ENCODE measurements around the gene COX5A. TPM values are rescaled to one million over a fixed set of nuclear protein-coding genes. Genes with fewer than 3 reads are reported as not detected.

COX5A gene
- total RNA-seq, 4 donors from 2014 or later = 114 to 130 (median 122) TPM

DNA sequence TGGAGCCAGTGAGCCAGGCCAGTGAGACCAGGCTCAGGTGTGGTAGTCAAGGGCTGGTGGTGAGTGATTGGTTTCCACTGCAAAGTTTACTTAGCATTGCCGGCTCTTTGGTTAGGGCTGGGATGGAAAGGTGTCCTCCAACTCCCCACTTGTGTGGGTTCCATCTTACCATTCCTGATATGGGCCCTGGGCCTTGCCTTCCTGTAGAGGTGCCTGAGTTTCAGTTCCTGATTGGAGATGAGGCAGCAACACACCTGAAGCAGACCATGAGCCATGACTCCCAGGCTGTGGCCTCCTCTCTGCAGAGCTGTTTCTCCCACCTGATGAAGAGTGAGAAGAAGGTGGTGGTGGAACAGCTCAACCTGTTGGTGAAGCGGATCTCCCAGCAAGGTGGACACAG is 44.9 kb downstream of the COX5A start:
- TF ChIP-seq POLR2AphosphoS5 (IDR thresholded peaks at IDR 0.05) (no peak), POLR2A (IDR thresholded peaks at IDR 0.05) (no peak), EP300 (IDR thresholded peaks at IDR 0.05) (no peak)
- TF ChIP-seq, protein P1, sequence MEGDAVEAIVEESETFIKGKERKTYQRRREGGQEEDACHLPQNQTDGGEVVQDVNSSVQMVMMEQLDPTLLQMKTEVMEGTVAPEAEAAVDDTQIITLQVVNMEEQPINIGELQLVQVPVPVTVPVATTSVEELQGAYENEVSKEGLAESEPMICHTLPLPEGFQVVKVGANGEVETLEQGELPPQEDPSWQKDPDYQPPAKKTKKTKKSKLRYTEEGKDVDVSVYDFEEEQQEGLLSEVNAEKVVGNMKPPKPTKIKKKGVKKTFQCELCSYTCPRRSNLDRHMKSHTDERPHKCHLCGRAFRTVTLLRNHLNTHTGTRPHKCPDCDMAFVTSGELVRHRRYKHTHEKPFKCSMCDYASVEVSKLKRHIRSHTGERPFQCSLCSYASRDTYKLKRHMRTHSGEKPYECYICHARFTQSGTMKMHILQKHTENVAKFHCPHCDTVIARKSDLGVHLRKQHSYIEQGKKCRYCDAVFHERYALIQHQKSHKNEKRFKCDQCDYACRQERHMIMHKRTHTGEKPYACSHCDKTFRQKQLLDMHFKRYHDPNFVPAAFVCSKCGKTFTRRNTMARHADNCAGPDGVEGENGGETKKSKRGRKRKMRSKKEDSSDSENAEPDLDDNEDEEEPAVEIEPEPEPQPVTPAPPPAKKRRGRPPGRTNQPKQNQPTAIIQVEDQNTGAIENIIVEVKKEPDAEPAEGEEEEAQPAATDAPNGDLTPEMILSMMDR (IDR thresholded peaks at IDR 0.05) = no peak
- H3K36me3 ChIP-seq = peaks cover 30% of the 10 kb centered on the region
- H3K4me3 ChIP-seq = no peak overlapping the region
- 94% methylated on average over 2 of the region's 2 CpGs for WGBS
- no peaks in the 10 kb centered on the region for H3K9me3 ChIP-seq
- no peak overlapping the region for H3K27ac ChIP-seq
- no peak for DNase-seq (ENCODE audit: low spot score in 2 of 2)
- no peaks in the 10 kb centered on the region for H3K27me3 ChIP-seq
- peaks cover 28% of the 10 kb centered on the region for H3K4me1 ChIP-seq

DNA sequence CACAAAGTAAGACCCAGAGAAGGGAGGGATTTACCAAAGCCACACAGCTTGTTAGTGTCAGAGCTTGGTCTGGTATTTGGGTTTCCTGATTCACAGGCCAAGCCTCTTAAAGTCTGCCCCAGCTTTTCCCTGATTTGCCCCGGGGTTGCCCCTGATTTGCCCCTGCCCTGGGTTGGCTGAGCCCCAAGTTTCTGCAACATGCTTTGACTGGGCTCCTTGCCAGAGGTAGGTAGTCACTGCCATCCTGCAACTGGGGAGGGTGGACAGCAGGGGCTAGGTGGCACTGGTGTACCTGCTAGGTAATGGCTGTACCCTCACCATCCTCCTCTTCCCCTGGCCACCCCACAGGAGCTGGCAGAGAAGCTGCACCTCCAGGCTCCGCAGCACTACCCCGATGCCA is 45.6 kb downstream of the COX5A start:
- TF ChIP-seq POLR2AphosphoS5 (IDR thresholded peaks at IDR 0.05) (no peak), POLR2A (IDR thresholded peaks at IDR 0.05) (no peak), EP300 (IDR thresholded peaks at IDR 0.05) (no peak)
- TF ChIP-seq, protein P1 (IDR thresholded peaks at IDR 0.05) = no peak
- H3K27me3 ChIP-seq = no peaks in the 10 kb centered on the region
- WGBS = 78% methylated on average over 3 of the region's 3 CpGs
- peaks cover 28% of the 10 kb centered on the region for H3K4me1 ChIP-seq
- no peaks in the 10 kb centered on the region for H3K9me3 ChIP-seq
- H3K36me3 ChIP-seq = peaks cover 24% of the 10 kb centered on the region
- no peak overlapping the region for H3K4me3 ChIP-seq
- H3K27ac ChIP-seq = no peak overlapping the region
- no peak for DNase-seq (ENCODE audit: low spot score in 2 of 2)

DNA sequence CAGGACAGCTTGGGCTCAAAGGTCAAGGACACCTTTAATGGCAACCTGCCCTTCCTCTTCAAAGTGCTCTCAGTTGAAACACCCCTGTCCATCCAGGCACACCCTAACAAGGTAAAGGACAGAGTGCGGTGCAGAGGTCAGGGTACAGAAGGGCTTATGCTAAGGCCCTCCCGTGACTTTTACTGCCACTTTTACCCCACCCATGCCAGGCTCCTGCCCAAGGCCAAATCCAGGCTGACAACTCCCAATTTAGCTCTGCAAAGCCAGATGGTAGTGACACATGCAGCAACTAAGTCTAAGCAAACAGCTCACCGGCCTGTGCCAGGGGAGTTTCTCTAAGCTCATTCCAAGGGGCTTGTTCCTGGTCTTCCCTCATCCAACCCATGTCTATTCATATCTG is 46.4 kb downstream of the COX5A start:
- peaks cover 28% of the 10 kb centered on the region for H3K4me1 ChIP-seq

DNA sequence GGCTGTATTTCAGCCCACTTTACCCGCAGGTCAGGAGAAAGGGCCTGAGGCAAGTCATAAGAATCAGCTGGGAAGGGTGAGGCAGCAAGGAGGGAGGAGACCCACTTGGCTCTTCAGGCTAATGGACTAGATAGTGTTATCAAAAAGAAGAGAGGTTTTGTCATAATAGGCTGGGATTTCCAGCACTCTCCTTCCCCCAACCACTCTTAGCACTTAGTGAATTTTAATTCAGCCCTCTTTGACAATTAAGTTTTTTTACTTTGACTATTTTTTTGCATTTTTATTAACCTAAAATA is 47.3 kb downstream of the COX5A start:
- Histone ChIP-seq H3K9me3 (no peaks in the 10 kb centered on the region), H3K36me3 (peaks cover 21% of the 10 kb centered on the region), H3K27me3 (no peaks in the 10 kb centered on the region), H3K27ac (no peak overlapping the region), H3K4me3 (peak overlapping the region; percentile 75), H3K4me1 (peaks cover 28% of the 10 kb centered on the region)
- no peak for DNase-seq (ENCODE audit: low spot score in 2 of 2)
- no peak for TF ChIP-seq POLR2A (IDR thresholded peaks at IDR 0.05)
- TF ChIP-seq, protein P1 (IDR thresholded peaks at IDR 0.05) = no peak
- 0% methylated on average over 1 of the region's 1 CpG for WGBS

More for the DNA sequence above, 46.4 kb downstream of the COX5A start:
- Histone ChIP-seq H3K9me3 (no peaks in the 10 kb centered on the region), H3K27me3 (no peaks in the 10 kb centered on the region), H3K27ac (no peak overlapping the region), H3K4me3 (no peak overlapping the region), H3K36me3 (peaks cover 21% of the 10 kb centered on the region)
- TF ChIP-seq POLR2AphosphoS5 (IDR thresholded peaks at IDR 0.05) (no peak), EP300 (IDR thresholded peaks at IDR 0.05) (no peak)
- TF ChIP-seq, protein P1 (IDR thresholded peaks at IDR 0.05) = no peak
- WGBS = 42% methylated on average over 3 of the region's 3 CpGs
- no peak for DNase-seq (ENCODE audit: low spot score in 2 of 2)

DNA sequence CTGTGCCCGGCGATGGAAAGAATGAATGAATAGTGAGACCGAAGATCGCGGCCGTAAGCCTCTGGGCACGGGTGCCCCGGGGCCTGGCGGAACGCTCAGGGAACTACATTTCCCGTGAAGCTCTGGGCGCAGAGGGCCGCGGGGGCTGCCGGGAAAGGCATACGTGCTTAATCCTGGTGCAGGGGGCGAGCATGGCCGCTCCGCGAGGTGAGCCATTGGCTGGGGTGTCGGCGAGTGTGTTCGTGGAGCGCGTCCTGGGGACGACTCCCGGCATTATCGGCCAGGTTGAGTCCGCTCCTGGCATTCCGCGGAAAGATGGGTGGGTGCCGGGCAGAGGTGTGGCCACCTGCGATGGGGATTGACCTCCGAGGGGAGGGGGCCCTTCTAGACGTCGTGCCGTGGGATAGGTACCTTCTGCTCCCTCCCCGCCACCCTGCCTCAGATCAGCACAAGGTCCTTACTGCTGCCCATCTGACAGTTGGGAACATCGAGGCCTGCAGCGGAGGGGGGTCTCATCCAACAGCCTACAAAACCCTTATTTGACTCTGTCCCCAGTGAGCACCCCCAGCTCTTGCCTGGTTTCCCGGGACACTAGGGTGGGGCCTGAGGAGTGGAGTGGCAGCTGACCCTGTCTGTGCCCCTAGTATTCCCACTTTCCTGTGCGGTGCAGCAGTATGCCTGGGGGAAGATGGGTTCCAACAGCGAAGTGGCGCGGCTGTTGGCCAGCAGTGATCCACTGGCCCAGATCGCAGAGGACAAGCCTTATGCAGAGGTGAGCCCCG is 47.8 kb downstream of the COX5A start, which contains the start of gene MPI:
Gene MPI, plus strand, starts transcription at position 160 of the 782 bp plus-strand sequence. Its CDS starts 32 bp downstream, at position 192.
- H3K36me3 ChIP-seq = peaks cover 17% of the 10 kb centered on the region
- no peaks in the 10 kb centered on the region for H3K9me3 ChIP-seq
- H3K27me3 ChIP-seq = no peaks in the 10 kb centered on the region
- WGBS = 4% methylated on average over 8 of the region's 47 CpGs
- peak within 1 kb of the TSS; percentile 46 for H3K27ac ChIP-seq
- DNase-seq (ENCODE audit: low spot score in 2 of 2) = peak; percentile 90 to 93
- H3K4me1 ChIP-seq = peaks cover 28% of the 10 kb centered on the region
- H3K4me3 ChIP-seq = peak within 1 kb of the TSS; percentile 75
- TF ChIP-seq POLR2A (IDR thresholded peaks at IDR 0.05) = peak in 1 of 2 donors; percentile 18
- TF ChIP-seq, protein P1 (IDR thresholded peaks at IDR 0.05) = peak in 1 of 2 donors; percentile 5
- TF ChIP-seq EP300 (IDR thresholded peaks at IDR 0.05) = no peak
- no peak for TF ChIP-seq POLR2AphosphoS5 (IDR thresholded peaks at IDR 0.05)
